GM23338 (cell line): ENCODE results near the gene GET4. TPM values are rescaled to one million over a fixed set of nuclear protein-coding genes. Genes with fewer than 3 reads are reported as not detected.

Source experiments
- ATAC-seq: fragments of 200-7000 bp; cut with Tn5 transposase; 3 replicates; pipeline ENCODE4 v1.9.1; 2020
- DNase-seq: peaks from one replicate; pipeline ENCODE4 v3.0.0-alpha.2; 2015; ENCODE audit warnings: low spot score
- H2AFZ ChIP-seq: fragments of 200-600 bp; sonication (generic); 2 replicates; pipeline ENCODE4 v1.8.0; 2016; ENCODE audit warnings: antibody characterized with exemption, mild to moderate bottlenecking, moderate library complexity
- H3F3A ChIP-seq: fragments of 200-600 bp; sonication (generic); replicated peaks from 2 replicates; pipeline ENCODE4 v1.8.0; 2017; ENCODE audit warnings: antibody characterized with exemption, mixed run types, low read depth
- H3K27ac ChIP-seq: fragments of 200-600 bp; sonication (generic); 2 replicates; pipeline ENCODE4 v1.6.1; 2016; ENCODE audit warnings: low read depth
- H3K27me3 ChIP-seq: fragments of 200-600 bp; sonication (generic); 2 replicates; pipeline ENCODE4 v1.8.0; 2016; ENCODE audit warnings: mild to moderate bottlenecking, mixed run types, moderate library complexity; ENCODE audit not compliant: insufficient read depth
- H3K36me3 ChIP-seq: fragments of 200-600 bp; sonication (generic); 2 replicates; pipeline ENCODE4 v1.8.0; 2016; ENCODE audit warnings: mild to moderate bottlenecking; ENCODE audit not compliant: insufficient read depth
- H3K4me1 ChIP-seq: fragments of 200-600 bp; sonication (generic); 2 replicates; pipeline ENCODE4 v1.8.0; 2016; ENCODE audit warnings: mild to moderate bottlenecking, moderate library complexity; ENCODE audit not compliant: insufficient read depth
- H3K4me2 ChIP-seq: fragments of 200-600 bp; sonication (generic); 2 replicates; pipeline ENCODE4 v1.7.1; 2017; ENCODE audit warnings: mixed run types
- H3K4me3 ChIP-seq: fragments of 200-600 bp; sonication (generic); 2 replicates; pipeline ENCODE4 v1.6.1; 2016; ENCODE audit warnings: mixed run types
- H3K79me2 ChIP-seq: fragments of 200-600 bp; sonication (generic); replicated peaks from 2 replicates; pipeline ENCODE4 v1.8.0; 2017; ENCODE audit warnings: mild to moderate bottlenecking; ENCODE audit not compliant: insufficient read depth
- H3K9me2 ChIP-seq: fragments of 200-600 bp; sonication (generic); 2 replicates; pipeline ENCODE4 v1.8.0; 2017; ENCODE audit not compliant: insufficient read depth
- H4K20me1 ChIP-seq: fragments of 200-600 bp; sonication (generic); replicated peaks from 2 replicates; pipeline ENCODE4 v1.8.0; 2017; ENCODE audit warnings: mild to moderate bottlenecking; ENCODE audit not compliant: insufficient read depth
- H3K27ac Mint-ChIP-seq: 2 replicates; pipeline ENCODE4 v1.8.0; 2020; ENCODE audit warnings: inconsistent platforms, mild to moderate bottlenecking, moderate library complexity, mixed read lengths
- H3K27me3 Mint-ChIP-seq: 3 replicates; pipeline ENCODE4 v1.8.0; 2022; ENCODE audit warnings: low read depth, mild to moderate bottlenecking, moderate library complexity, mixed read lengths, inconsistent platforms; ENCODE audit not compliant: insufficient read depth, poor library complexity
- H3K36me3 Mint-ChIP-seq: 3 replicates; pipeline ENCODE4 v1.8.0; 2021; ENCODE audit warnings: low read depth, mild to moderate bottlenecking, inconsistent platforms, moderate library complexity, mixed read lengths
- H3K4me1 Mint-ChIP-seq: 3 replicates; pipeline ENCODE4 v1.8.0; 2020; ENCODE audit warnings: mild to moderate bottlenecking, inconsistent platforms, mixed read lengths
- H3K4me3 Mint-ChIP-seq: 3 replicates; pipeline ENCODE4 v1.8.0; 2021; ENCODE audit warnings: moderate library complexity, mild to moderate bottlenecking, inconsistent platforms, mixed read lengths
- H3K9me3 Mint-ChIP-seq: 3 replicates; pipeline ENCODE4 v1.8.0; 2020; ENCODE audit warnings: moderate library complexity, mild to moderate bottlenecking, inconsistent platforms, mixed read lengths
- CREB1 ChIP-seq: fragments of 250-450 bp; sonication (Bioruptor Pico); IDR thresholded peaks from 2 replicates; pipeline ENCODE4 v1.5.0; 2020; ENCODE audit warnings: low read depth, mild to moderate bottlenecking, moderate library complexity
- EZH2 ChIP-seq: fragments of 200-600 bp; sonication (generic); IDR thresholded peaks from one replicate; pipeline ENCODE4 v1.8.0; 2017; ENCODE audit warnings: antibody characterized with exemption, mild to moderate bottlenecking, low read depth; ENCODE audit not compliant: unreplicated experiment
- EZH2phosphoT487 ChIP-seq: fragments of 200-600 bp; sonication (generic); IDR thresholded peaks from one replicate; pipeline ENCODE4 v1.8.1; 2018; ENCODE audit warnings: antibody characterized with exemption; ENCODE audit not compliant: unreplicated experiment
- JUNB ChIP-seq: IDR thresholded peaks from one replicate; pipeline ENCODE4 v1.6.1; 2016; ENCODE audit warnings: antibody characterized with exemption; ENCODE audit not compliant: unreplicated experiment
- NANOG ChIP-seq: IDR thresholded peaks from 2 replicates; pipeline ENCODE4 v1.6.1; 2016; ENCODE audit warnings: antibody characterized with exemption, borderline replicate concordance
- POLR2AphosphoS5 ChIP-seq: IDR thresholded peaks from 2 replicates; pipeline ENCODE4 v1.6.1; 2016; ENCODE audit warnings: antibody characterized with exemption, low read depth
- STAT1 ChIP-seq: IDR thresholded peaks from one replicate; pipeline ENCODE4 v1.6.1; 2016; ENCODE audit warnings: antibody characterized with exemption; ENCODE audit not compliant: unreplicated experiment
- ZNF114 ChIP-seq: fragments of 250-450 bp; sonication (Bioruptor Pico); IDR thresholded peaks from 2 replicates; pipeline ENCODE4 v1.5.0; 2020; ENCODE audit warnings: mild to moderate bottlenecking, moderate library complexity
- polyA plus RNA-seq: library from polyadenylated mRNA; unstranded; fragments of >200 nt; fragmentation: Nextera tagmentation; extraction: Ambion mirVana; gene quantifications from 2 replicates; pipeline ENCODE4 v1.2.1, GENCODE V29; 2016
- total RNA-seq: library from RNA; depleted of rRNA; stranded (reverse); fragments of >200 nt; shearing (Covaris generic); gene quantifications from 2 replicates; pipeline ENCODE4 v1.2.3, GENCODE V29; 2014
- TF ChIP-seq, protein P1 (sequence below), 2 experiments: fragments of 200-600 bp in 1 of 2; sonication (generic) in 1 of 2; conservative IDR thresholded peaks; 2 replicates each; pipeline versions ENCODE4 v1.5.1 to v1.6.1; 2016 to 2017; ENCODE audit warnings: antibody characterized with exemption in 2 of 2, low read depth in 2 of 2, mild to moderate bottlenecking in 2 of 2, moderate library complexity in 1 of 2
- TF ChIP-seq, protein P2 (sequence below): IDR thresholded peaks from 2 replicates; pipeline ENCODE4 v1.6.1; 2016; ENCODE audit warnings: antibody characterized with exemption
- TF ChIP-seq, protein P3 (sequence below): IDR thresholded peaks from one replicate; pipeline ENCODE4 v1.6.1; 2018; ENCODE audit warnings: antibody characterized with exemption; ENCODE audit not compliant: unreplicated experiment
- TF ChIP-seq, protein P4 (sequence below): fragments of 250-450 bp; sonication (Bioruptor Pico); IDR thresholded peaks from 2 replicates; pipeline ENCODE4 v1.5.0; 2020; ENCODE audit warnings: mild to moderate bottlenecking, moderate library complexity

GET4 gene
- total and polyA plus RNA-seq, 2 experiments from 2014 or later = 48.0 to 79.1 TPM

DNA sequence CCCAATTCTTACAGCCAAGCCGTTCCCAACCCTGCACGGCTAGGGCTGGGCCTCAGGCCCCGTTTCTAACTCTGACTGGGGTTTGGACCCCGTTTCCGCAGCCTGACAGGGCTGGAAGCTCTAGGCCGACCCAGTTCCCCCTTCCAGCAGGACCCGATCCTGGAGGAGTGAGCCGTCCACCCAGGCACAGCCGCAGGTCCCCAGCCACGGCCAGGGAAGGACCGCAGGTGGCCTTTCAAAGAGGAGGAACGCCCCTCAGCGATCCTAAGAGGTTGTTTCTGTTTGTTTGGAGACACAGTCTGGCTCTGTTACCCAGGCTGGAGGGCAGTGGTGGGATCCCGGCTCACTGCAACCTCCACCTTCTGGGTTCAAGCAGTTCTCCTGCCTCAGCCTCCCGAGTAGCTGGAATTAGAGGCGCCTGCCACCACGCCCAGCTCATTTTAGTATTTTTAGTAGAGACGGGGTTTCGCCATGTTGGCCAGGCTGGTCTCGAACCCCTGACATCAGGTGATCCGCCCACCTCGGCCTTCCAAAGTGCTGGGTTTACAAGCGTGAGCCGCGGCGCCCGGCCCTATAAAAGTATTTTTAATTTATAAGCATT, 778 bp upstream of the GET4 start:
- no peak overlapping the region for H3K27ac Mint-ChIP-seq
- H3K4me2 ChIP-seq = 0 out of 2 replicates have a peak overlapping the region, but pooled peaks have one; percentile 43

More for the DNA sequence above, 778 bp upstream of the GET4 start:
- peaks cover 13% of the 10 kb centered on the region for H3K4me1 Mint-ChIP-seq
- no peak overlapping the region for H3K4me3 Mint-ChIP-seq
- TF ChIP-seq NANOG (no peak), CREB1 (no peak), POLR2AphosphoS5 (no peak), EZH2 (no peak), STAT1 (no peak), JUNB (no peak), EZH2phosphoT487 (no peak), ZNF114 (CRISPR knock-in tag) (no peak)
- TF ChIP-seq, protein P1, sequence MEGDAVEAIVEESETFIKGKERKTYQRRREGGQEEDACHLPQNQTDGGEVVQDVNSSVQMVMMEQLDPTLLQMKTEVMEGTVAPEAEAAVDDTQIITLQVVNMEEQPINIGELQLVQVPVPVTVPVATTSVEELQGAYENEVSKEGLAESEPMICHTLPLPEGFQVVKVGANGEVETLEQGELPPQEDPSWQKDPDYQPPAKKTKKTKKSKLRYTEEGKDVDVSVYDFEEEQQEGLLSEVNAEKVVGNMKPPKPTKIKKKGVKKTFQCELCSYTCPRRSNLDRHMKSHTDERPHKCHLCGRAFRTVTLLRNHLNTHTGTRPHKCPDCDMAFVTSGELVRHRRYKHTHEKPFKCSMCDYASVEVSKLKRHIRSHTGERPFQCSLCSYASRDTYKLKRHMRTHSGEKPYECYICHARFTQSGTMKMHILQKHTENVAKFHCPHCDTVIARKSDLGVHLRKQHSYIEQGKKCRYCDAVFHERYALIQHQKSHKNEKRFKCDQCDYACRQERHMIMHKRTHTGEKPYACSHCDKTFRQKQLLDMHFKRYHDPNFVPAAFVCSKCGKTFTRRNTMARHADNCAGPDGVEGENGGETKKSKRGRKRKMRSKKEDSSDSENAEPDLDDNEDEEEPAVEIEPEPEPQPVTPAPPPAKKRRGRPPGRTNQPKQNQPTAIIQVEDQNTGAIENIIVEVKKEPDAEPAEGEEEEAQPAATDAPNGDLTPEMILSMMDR (conservative IDR thresholded peaks at IDR 0.05; ENCODE audit: low read depth in 2 of 2) = no peak
- TF ChIP-seq, protein P2, sequence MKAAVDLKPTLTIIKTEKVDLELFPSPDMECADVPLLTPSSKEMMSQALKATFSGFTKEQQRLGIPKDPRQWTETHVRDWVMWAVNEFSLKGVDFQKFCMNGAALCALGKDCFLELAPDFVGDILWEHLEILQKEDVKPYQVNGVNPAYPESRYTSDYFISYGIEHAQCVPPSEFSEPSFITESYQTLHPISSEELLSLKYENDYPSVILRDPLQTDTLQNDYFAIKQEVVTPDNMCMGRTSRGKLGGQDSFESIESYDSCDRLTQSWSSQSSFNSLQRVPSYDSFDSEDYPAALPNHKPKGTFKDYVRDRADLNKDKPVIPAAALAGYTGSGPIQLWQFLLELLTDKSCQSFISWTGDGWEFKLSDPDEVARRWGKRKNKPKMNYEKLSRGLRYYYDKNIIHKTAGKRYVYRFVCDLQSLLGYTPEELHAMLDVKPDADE = no peak
- TF ChIP-seq, protein P3, sequence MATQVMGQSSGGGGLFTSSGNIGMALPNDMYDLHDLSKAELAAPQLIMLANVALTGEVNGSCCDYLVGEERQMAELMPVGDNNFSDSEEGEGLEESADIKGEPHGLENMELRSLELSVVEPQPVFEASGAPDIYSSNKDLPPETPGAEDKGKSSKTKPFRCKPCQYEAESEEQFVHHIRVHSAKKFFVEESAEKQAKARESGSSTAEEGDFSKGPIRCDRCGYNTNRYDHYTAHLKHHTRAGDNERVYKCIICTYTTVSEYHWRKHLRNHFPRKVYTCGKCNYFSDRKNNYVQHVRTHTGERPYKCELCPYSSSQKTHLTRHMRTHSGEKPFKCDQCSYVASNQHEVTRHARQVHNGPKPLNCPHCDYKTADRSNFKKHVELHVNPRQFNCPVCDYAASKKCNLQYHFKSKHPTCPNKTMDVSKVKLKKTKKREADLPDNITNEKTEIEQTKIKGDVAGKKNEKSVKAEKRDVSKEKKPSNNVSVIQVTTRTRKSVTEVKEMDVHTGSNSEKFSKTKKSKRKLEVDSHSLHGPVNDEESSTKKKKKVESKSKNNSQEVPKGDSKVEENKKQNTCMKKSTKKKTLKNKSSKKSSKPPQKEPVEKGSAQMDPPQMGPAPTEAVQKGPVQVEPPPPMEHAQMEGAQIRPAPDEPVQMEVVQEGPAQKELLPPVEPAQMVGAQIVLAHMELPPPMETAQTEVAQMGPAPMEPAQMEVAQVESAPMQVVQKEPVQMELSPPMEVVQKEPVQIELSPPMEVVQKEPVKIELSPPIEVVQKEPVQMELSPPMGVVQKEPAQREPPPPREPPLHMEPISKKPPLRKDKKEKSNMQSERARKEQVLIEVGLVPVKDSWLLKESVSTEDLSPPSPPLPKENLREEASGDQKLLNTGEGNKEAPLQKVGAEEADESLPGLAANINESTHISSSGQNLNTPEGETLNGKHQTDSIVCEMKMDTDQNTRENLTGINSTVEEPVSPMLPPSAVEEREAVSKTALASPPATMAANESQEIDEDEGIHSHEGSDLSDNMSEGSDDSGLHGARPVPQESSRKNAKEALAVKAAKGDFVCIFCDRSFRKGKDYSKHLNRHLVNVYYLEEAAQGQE = no peak
- TF ChIP-seq, protein P4, sequence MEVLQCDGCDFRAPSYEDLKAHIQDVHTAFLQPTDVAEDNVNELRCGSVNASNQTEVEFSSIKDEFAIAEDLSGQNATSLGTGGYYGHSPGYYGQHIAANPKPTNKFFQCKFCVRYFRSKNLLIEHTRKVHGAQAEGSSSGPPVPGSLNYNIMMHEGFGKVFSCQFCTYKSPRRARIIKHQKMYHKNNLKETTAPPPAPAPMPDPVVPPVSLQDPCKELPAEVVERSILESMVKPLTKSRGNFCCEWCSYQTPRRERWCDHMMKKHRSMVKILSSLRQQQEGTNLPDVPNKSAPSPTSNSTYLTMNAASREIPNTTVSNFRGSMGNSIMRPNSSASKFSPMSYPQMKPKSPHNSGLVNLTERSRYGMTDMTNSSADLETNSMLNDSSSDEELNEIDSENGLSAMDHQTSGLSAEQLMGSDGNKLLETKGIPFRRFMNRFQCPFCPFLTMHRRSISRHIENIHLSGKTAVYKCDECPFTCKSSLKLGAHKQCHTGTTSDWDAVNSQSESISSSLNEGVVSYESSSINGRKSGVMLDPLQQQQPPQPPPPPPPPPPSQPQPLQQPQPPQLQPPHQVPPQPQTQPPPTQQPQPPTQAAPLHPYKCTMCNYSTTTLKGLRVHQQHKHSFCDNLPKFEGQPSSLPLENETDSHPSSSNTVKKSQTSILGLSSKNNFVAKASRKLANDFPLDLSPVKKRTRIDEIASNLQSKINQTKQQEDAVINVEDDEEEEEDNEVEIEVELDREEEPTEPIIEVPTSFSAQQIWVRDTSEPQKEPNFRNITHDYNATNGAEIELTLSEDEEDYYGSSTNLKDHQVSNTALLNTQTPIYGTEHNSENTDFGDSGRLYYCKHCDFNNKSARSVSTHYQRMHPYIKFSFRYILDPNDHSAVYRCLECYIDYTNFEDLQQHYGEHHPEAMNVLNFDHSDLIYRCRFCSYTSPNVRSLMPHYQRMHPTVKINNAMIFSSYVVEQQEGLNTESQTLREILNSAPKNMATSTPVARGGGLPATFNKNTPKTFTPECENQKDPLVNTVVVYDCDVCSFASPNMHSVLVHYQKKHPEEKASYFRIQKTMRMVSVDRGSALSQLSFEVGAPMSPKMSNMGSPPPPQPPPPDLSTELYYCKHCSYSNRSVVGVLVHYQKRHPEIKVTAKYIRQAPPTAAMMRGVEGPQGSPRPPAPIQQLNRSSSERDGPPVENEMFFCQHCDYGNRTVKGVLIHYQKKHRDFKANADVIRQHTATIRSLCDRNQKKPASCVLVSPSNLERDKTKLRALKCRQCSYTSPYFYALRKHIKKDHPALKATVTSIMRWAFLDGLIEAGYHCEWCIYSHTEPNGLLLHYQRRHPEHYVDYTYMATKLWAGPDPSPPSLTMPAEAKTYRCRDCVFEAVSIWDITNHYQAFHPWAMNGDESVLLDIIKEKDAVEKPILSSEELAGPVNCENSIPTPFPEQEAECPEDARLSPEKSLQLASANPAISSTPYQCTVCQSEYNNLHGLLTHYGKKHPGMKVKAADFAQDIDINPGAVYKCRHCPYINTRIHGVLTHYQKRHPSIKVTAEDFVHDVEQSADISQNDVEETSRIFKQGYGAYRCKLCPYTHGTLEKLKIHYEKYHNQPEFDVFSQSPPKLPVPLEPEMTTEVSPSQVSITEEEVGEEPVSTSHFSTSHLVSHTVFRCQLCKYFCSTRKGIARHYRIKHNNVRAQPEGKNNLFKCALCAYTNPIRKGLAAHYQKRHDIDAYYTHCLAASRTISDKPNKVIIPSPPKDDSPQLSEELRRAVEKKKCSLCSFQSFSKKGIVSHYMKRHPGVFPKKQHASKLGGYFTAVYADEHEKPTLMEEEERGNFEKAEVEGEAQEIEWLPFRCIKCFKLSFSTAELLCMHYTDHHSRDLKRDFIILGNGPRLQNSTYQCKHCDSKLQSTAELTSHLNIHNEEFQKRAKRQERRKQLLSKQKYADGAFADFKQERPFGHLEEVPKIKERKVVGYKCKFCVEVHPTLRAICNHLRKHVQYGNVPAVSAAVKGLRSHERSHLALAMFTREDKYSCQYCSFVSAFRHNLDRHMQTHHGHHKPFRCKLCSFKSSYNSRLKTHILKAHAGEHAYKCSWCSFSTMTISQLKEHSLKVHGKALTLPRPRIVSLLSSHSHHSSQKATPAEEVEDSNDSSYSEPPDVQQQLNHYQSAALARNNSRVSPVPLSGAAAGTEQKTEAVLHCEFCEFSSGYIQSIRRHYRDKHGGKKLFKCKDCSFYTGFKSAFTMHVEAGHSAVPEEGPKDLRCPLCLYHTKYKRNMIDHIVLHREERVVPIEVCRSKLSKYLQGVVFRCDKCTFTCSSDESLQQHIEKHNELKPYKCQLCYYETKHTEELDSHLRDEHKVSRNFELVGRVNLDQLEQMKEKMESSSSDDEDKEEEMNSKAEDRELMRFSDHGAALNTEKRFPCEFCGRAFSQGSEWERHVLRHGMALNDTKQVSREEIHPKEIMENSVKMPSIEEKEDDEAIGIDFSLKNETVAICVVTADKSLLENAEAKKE (CRISPR knock-in tag) = no peak
- H3K27ac ChIP-seq = peak overlapping the region; percentile 80; the same call in 1 of the 2 replicates
- no peaks in the 10 kb centered on the region; the same call in none of the 2 replicates for H3K36me3 ChIP-seq
- peaks cover 38% of the 10 kb centered on the region for H3K79me2 ChIP-seq
- no peak overlapping the region for H2AFZ ChIP-seq
- peaks cover 7% of the 10 kb centered on the region; the same call in 2 of the 3 replicates for H3K9me3 Mint-ChIP-seq
- no peaks in the 10 kb centered on the region for H3K27me3 ChIP-seq
- ATAC-seq (no peak), DNase-seq (no peak)
- H3K4me1 ChIP-seq = peaks cover 10% of the 10 kb centered on the region; the same call in 1 of the 2 replicates
- H3K9me2 ChIP-seq = no peaks in the 10 kb centered on the region
- H3F3A ChIP-seq = peaks cover 30% of the 10 kb centered on the region
- peaks cover 21% of the 10 kb centered on the region for H4K20me1 ChIP-seq
- H3K36me3 Mint-ChIP-seq = peaks cover 56% of the 10 kb centered on the region
- peak overlapping the region; percentile 41; the same call in 1 of the 2 replicates for H3K4me3 ChIP-seq
- peaks cover 9% of the 10 kb centered on the region for H3K27me3 Mint-ChIP-seq
